Endodermal cell (in vitro differentiated cells): ENCODE data around the gene BICRA. TPM values are rescaled to one million over a fixed set of nuclear protein-coding genes. Genes with fewer than 3 reads are reported as not detected.

Experiments used
- DNase-seq: peaks from one replicate; pipeline ENCODE4 v3.0.0-alpha.2; 2017
- H3K27ac ChIP-seq: 2 replicates; pipeline ENCODE4 v1.5.1; 2013; ENCODE audit warnings: mild to moderate bottlenecking, low read depth, low read length, moderate library complexity
- H3K27me3 ChIP-seq: 2 replicates; pipeline ENCODE4 v1.6.1; 2013; ENCODE audit warnings: mild to moderate bottlenecking, low read length, moderate library complexity; ENCODE audit not compliant: insufficient read depth, control insufficient read depth, poor library complexity, severe bottlenecking
- H3K36me3 ChIP-seq: 2 replicates; pipeline ENCODE4 v1.7.0; 2013; ENCODE audit warnings: mild to moderate bottlenecking, low read length, moderate library complexity; ENCODE audit not compliant: control insufficient read depth, insufficient read depth
- H3K4me1 ChIP-seq: one replicate; pipeline ENCODE4 v1.7.0; 2013; ENCODE audit warnings: low read length; ENCODE audit not compliant: control insufficient read depth, insufficient read depth
- H3K4me3 ChIP-seq: 2 replicates; pipeline ENCODE4 v1.5.1; 2013; ENCODE audit warnings: mild to moderate bottlenecking, low read length, moderate library complexity
- H3K9ac ChIP-seq: 2 replicates; pipeline ENCODE4 v1.6.1; 2013; ENCODE audit warnings: mild to moderate bottlenecking, low read length, moderate library complexity; ENCODE audit not compliant: poor library complexity, severe bottlenecking; ENCODE audit errors: extremely low read depth
- H3K9me3 ChIP-seq: 2 replicates; pipeline ENCODE4 v1.6.1; 2013; ENCODE audit warnings: mild to moderate bottlenecking, low read length, moderate library complexity; ENCODE audit not compliant: control insufficient read depth
- H3K27ac Mint-ChIP-seq: 2 replicates; pipeline ENCODE4 v1.8.0; 2020; ENCODE audit warnings: mixed read lengths
- H3K27me3 Mint-ChIP-seq: 2 replicates; pipeline ENCODE4 v1.8.0; 2021; ENCODE audit warnings: mild to moderate bottlenecking, mixed read lengths; ENCODE audit not compliant: insufficient read depth
- H3K36me3 Mint-ChIP-seq: 2 replicates; pipeline ENCODE4 v1.8.0; 2020; ENCODE audit warnings: low read depth, mixed read lengths
- H3K4me1 Mint-ChIP-seq: 2 replicates; pipeline ENCODE4 v1.8.0; 2020; ENCODE audit warnings: mixed read lengths
- H3K4me3 Mint-ChIP-seq: 2 replicates; pipeline ENCODE4 v1.8.0; 2020; ENCODE audit warnings: mild to moderate bottlenecking, moderate library complexity, mixed read lengths
- H3K9me3 Mint-ChIP-seq: 2 replicates; pipeline ENCODE4 v1.8.0; 2020; ENCODE audit warnings: mild to moderate bottlenecking, mixed read lengths
- WGBS, 2 experiments: methylation state at CpG; one replicate each; pipeline versions ENCODE4 v1.1.5 to v1.1.7; 2013; ENCODE audit warnings: missing lambda C conversion rate in 2 of 2, mixed read lengths in 1 of 2; ENCODE audit not compliant: insufficient coverage in 1 of 2, insufficient read length in 1 of 2; 5-methylcytosine and 5-hydroxymethylcytosine counted together
- total RNA-seq, 2 donors: library from RNA; stranded (reverse); fragmentation: NEBNext Ultra II Directional in 1 of 2; extraction: Animal tissue kit (Norgen Biotek cat#: 25700) in 1 of 2; gene quantifications; 2 replicates in 1 of 2; 3 replicates in 1 of 2; pipeline ENCODE4 v1.2.1, GENCODE V29; 2021
- TF ChIP-seq, protein P1 (sequence below): fragments of 200-600 bp; sonication (generic); conservative IDR thresholded peaks from 2 replicates; pipeline ENCODE4 v1.5.0; 2021; ENCODE audit warnings: antibody characterized with exemption, mild to moderate bottlenecking

BICRA gene
- total RNA-seq, 2 donors from 2014 or later, result 30.0 to 30.1 TPM

GRCh38 chr19:47573071-47574026 lies 35.6 kb upstream of the BICRA start, which contains the start of gene ZNF541:
TSS of gene ZNF541 (minus strand) at chr19:47573148. CDS start at chr19:47555856, 17,292 bp downstream.
- Mint-ChIP-seq H3K4me1 (no peaks in the 10 kb centered on the region), H3K4me3 (no peak within 1 kb of the TSS), H3K9me3 (no peaks in the 10 kb centered on the region), H3K27me3 (no peaks in the 10 kb centered on the region), H3K27ac (no peak within 1 kb of the TSS), H3K36me3 (no peaks in the 10 kb centered on the region)
- Histone ChIP-seq H3K9ac (no peak within 1 kb of the TSS), H3K36me3 (no peaks in the 10 kb centered on the region), H3K27me3 (no peaks in the 10 kb centered on the region), H3K4me1 (no peaks in the 10 kb centered on the region), H3K27ac (no peak within 1 kb of the TSS), H3K4me3 (no peak within 1 kb of the TSS), H3K9me3 (no peaks in the 10 kb centered on the region)
- WGBS, 2 experiments, result 97 to 98% methylated on average over 66 to 89 of the region's 89 CpGs
- TF ChIP-seq, protein P1, sequence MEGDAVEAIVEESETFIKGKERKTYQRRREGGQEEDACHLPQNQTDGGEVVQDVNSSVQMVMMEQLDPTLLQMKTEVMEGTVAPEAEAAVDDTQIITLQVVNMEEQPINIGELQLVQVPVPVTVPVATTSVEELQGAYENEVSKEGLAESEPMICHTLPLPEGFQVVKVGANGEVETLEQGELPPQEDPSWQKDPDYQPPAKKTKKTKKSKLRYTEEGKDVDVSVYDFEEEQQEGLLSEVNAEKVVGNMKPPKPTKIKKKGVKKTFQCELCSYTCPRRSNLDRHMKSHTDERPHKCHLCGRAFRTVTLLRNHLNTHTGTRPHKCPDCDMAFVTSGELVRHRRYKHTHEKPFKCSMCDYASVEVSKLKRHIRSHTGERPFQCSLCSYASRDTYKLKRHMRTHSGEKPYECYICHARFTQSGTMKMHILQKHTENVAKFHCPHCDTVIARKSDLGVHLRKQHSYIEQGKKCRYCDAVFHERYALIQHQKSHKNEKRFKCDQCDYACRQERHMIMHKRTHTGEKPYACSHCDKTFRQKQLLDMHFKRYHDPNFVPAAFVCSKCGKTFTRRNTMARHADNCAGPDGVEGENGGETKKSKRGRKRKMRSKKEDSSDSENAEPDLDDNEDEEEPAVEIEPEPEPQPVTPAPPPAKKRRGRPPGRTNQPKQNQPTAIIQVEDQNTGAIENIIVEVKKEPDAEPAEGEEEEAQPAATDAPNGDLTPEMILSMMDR, result no peak
- DNase-seq, result no peak

GRCh38 chr19:47580397-47580796 lies 28.5 kb upstream of the BICRA start:
- DNase-seq, result no peak
- H3K9me3 ChIP-seq, result no peaks in the 10 kb centered on the region
- Mint-ChIP-seq H3K4me3 (no peak overlapping the region), H3K27ac (no peak overlapping the region), H3K36me3 (no peaks in the 10 kb centered on the region), H3K27me3 (peaks cover 4% of the 10 kb centered on the region), H3K9me3 (peaks cover 2% of the 10 kb centered on the region), H3K4me1 (no peaks in the 10 kb centered on the region)
- no peak overlapping the region for H3K9ac ChIP-seq
- WGBS, 2 experiments, result 89 to 93% methylated on average over 2 of the region's 3 CpGs
- TF ChIP-seq, protein P1, result no peak
- H3K36me3 ChIP-seq, result no peaks in the 10 kb centered on the region
- no peak overlapping the region for H3K4me3 ChIP-seq
- no peak overlapping the region for H3K27ac ChIP-seq
- no peaks in the 10 kb centered on the region for H3K4me1 ChIP-seq
- H3K27me3 ChIP-seq, result no peaks in the 10 kb centered on the region

- no peaks in the 10 kb centered on the region for H3K4me1 ChIP-seq
- H3K27me3 Mint-ChIP-seq, result peaks cover 4% of the 10 kb centered on the region
- peaks cover 12% of the 10 kb centered on the region for H3K9me3 Mint-ChIP-seq
- H3K9ac ChIP-seq, result no peak overlapping the region
- H3K36me3 Mint-ChIP-seq, result no peaks in the 10 kb centered on the region
- H3K4me3 ChIP-seq, result no peak overlapping the region
- no peak overlapping the region for H3K27ac Mint-ChIP-seq
- H3K36me3 ChIP-seq, result no peaks in the 10 kb centered on the region
- H3K27ac ChIP-seq, result no peak overlapping the region
- H3K27me3 ChIP-seq, result no peaks in the 10 kb centered on the region
- 88 to 97% methylated on average over 3 to 6 of the region's 6 CpGs for WGBS, 2 experiments
- no peak overlapping the region for H3K4me3 Mint-ChIP-seq
- H3K9me3 ChIP-seq, result peaks cover 8% of the 10 kb centered on the region
- TF ChIP-seq, protein P1, result no peak
- H3K4me1 Mint-ChIP-seq, result no peaks in the 10 kb centered on the region
- DNase-seq, result no peak
These were observed 27.2 kb upstream of the BICRA start for GRCh38 chr19:47581605-47582319.
